GM21423 (cell line): Measurements from ENCODE around the gene IMMP1L.

ENCODE experiments used
- ATAC-seq: cut with Tn5 transposase; IDR thresholded peaks from one replicate; pipeline ENCODE4 v1.9.1; 2021; ENCODE audit warnings: mild to moderate bottlenecking, moderate library complexity; ENCODE audit not compliant: unreplicated experiment

IMMP1L gene

DNA sequence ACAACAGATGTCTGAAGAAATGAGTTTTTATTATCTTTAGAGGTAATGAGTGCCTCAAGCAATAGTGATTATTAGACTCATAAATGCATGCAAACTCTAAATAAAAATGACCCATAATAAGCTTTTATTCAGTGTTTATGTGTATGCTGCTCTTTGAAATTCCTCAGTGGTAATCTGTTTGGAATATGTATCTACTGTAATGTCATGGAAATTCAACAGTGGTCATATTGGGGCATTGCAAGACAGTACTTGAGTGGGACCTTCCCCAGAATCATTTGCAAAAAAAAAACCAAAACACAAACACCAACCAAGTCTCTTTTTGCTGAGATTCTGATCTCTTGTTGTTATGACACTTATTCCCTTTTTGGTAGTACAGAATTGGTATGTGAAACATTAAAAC lies 104.8 kb downstream of the IMMP1L start:
- no peak for ATAC-seq

DNA sequence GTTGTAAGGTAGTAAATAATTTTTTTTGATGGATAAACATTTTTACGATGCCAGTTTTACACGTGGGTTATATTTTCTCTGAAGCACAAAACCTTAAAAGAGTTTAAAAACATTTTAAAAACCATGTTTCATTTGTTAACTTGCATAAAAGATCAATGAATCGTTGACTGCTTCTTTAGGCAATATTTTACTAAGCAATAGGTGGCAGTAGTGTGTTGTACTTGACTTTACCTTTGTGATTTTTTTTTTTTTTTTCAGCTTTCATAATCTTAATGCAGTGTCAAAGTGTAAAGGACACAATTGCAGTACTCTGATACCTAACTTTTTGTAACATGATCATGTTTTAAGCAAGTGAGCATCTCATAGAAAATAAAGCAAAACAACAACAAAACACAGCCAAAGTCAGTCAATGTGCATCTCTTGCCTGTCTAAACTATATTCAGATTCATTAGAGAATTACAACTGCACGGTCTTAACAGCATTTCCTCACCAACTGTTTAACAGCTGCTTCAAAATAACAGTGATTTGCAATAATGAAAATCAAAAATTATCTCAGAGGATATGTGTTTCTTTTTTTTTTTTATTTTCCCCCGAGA lies 112.1 kb downstream of the IMMP1L start:
- no peak for ATAC-seq

DNA sequence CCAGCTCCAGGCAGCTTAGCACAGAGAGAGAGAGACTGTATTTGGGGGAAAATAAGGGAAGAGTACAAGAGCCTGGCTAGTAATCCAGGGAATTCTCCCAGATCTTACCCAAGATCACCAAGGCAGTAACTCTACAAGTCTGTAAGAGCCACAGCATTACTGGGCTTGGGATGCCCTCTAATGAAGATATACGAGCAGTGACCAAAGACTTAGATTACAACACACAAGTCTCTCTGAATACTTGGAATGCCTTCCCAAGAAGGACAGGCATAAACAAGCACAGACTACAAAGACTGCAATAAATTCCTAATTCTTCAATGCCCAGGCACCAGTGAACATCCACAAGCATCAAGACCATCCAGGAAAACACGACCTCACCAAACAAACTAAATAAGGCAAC lies 122.0 kb downstream of the IMMP1L start:
- ATAC-seq = no peak

DNA sequence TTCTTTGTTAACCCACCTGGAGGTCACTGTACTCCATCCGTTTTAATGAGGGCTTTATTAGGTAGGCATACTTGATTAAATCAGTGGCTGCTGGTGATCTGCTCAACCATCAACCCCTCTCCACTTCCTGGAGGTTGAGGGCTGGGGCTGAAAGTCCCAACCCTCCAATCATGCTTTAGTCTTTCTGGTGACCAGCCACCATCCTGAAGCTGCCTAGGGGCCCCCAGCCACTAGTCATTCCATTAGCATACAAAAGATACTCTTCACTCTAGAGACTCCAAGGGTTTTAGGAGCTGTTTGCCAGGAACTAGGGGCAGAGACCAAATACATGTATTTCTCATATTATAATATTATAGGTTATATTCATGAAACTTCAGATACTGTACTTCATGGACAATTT lies 126.3 kb downstream of the IMMP1L start:
- no peak for ATAC-seq
